Aorta (tissue), 5 donors: Measurements from ENCODE around the gene INTS7. TPM values are rescaled to one million over a fixed set of nuclear protein-coding genes. Genes with fewer than 3 reads are reported as not detected.

Experiments
- ATAC-seq: fragments of 200-7000 bp; cut with Tn5 transposase; one replicate; pipeline ENCODE4 v1.9.1; 2022; ENCODE audit warnings: moderate library complexity; ENCODE audit not compliant: low FRiP score
- DNase-seq, 2 donors: peaks; one replicate each; pipeline ENCODE4 v3.0.0-alpha.2; 2020
- H3K27ac ChIP-seq, 2 donors: one replicate each; pipeline ENCODE4 v1.5.1; 2013; ENCODE audit warnings: low read length in 2 of 2, mild to moderate bottlenecking in 2 of 2, moderate library complexity in 2 of 2, control low read depth in 1 of 2, inconsistent platforms in 1 of 2, low read depth in 1 of 2
- H3K27me3 ChIP-seq, 2 donors: one replicate each; pipeline ENCODE4 v1.6.1; 2013; ENCODE audit warnings: control low read depth in 1 of 2, low read length in 1 of 2, mild to moderate bottlenecking in 1 of 2, moderate library complexity in 1 of 2; ENCODE audit not compliant: insufficient read depth in 2 of 2, control insufficient read depth in 1 of 2
- H3K36me3 ChIP-seq, 2 donors: one replicate each; pipeline ENCODE4 v1.6.1; 2013; ENCODE audit warnings: control low read depth in 1 of 2, low read length in 1 of 2, mild to moderate bottlenecking in 1 of 2; ENCODE audit not compliant: insufficient read depth in 2 of 2, control insufficient read depth in 1 of 2
- H3K4me1 ChIP-seq, 2 donors: one replicate each; pipeline ENCODE4 v1.6.1; 2013; ENCODE audit warnings: low read length in 2 of 2, control low read depth in 1 of 2, mild to moderate bottlenecking in 1 of 2, moderate library complexity in 1 of 2; ENCODE audit not compliant: insufficient read depth in 2 of 2, control insufficient read depth in 1 of 2
- H3K4me3 ChIP-seq, 2 donors: one replicate each; pipeline ENCODE4 v1.5.1; 2013; ENCODE audit warnings: low read length in 2 of 2, control low read depth in 1 of 2, mild to moderate bottlenecking in 1 of 2
- H3K9me3 ChIP-seq: one replicate; pipeline ENCODE4 v1.6.1; 2013; ENCODE audit warnings: mild to moderate bottlenecking, low read length; ENCODE audit not compliant: control insufficient read depth
- WGBS, 2 donors: extraction: QIAGEN DNeasy Blood & Tissue Kit; methylation state at CpG; one replicate each; pipeline ENCODE4 v1.1.7; 2013; 5-methylcytosine and 5-hydroxymethylcytosine counted together
- intact Hi-C, 2 donors: fragments of 100-400 bp; cut with DNase I; formaldehyde crosslinking; loops; one replicate each; pipeline versions ENCODE4 v1.14.2 to v1.15.0; 2022
- long read RNA-seq, 2 donors: library from polyadenylated mRNA; unstranded; transcript quantifications; one replicate each; pipeline ENCODE4 v2.0.0, GENCODE V29; 2020 to 2021
- polyA plus RNA-seq, 2 donors: library from polyadenylated mRNA; stranded (reverse); fragments of 200-250 nt; gene quantifications; one replicate each; pipeline ENCODE4 v1.2.3, GENCODE V29; 2013
- total RNA-seq, 2 donors: library from RNA; stranded (reverse); fragmentation: NEBNext Ultra II Directional; extraction: Animal tissue kit (Norgen Biotek cat#: 25700); gene quantifications; one replicate each; pipeline ENCODE4 v1.2.1, GENCODE V29; 2021
- donor health status: healthy with polysubstance abuse.
- donor health status: Bipolar disorder and iron deficiency.
- donor health status: DM: no; HTN: no; CAD: no.
- donor health status: DM: no; HTN: no; CAD: no.
- donor health status: DM: yes; HTN: yes; CAD: no.

The INTS7 gene
- total RNA-seq = 1 to 10 TPM; 7.4 to 9.4 TPM
- 1 to 10 TPM; 3.8 to 4.0 TPM for polyA plus RNA-seq
- long read RNA-seq, donor 1, full-length matches to known transcripts = 1 of 2 reads
- long read RNA-seq, donor 1, partial matches to known transcripts = 0 of 2 reads
- long read RNA-seq, donor 1, other reads (novel, unspliced or antisense) = 1 of 2 reads
- long read RNA-seq, donor 2, full-length matches to known transcripts = 1 of 2 reads
- long read RNA-seq, donor 2, partial matches to known transcripts = 1 of 2 reads
- long read RNA-seq, donor 2, other reads (novel, unspliced or antisense) = 0 of 2 reads

GRCh38 chr1:212035123-212035834 lies at the start of gene INTS7, which contains the start of gene DTL:
INTS7 (minus strand) TSS chr1:212035557; CDS start chr1:212035437, 120 bp downstream.
DTL (plus strand) TSS chr1:212035748; CDS start chr1:212035891, 143 bp downstream.
- Histone ChIP-seq H3K9me3 (no peaks in the 10 kb centered on the region), H3K27me3 (no peaks in the 10 kb centered on the region), H3K36me3 (no peaks in the 10 kb centered on the region), H3K4me1 (peaks cover 0 to 3% of the 10 kb centered on the region in 2 donors), H3K4me3 (peak within 1 kb of the TSS; percentile 22 to 56), H3K27ac (peak within 1 kb of the TSS in 1 of 2 donors; percentile 52)
- intact Hi-C loops = loop anchor here in 1 of 2 donors (10.0 kb wide), 1 partner anchor 350 kb away; no protein-coding TSS in a partner anchor
- WGBS, 2 donors = 0% methylated on average over 53 of the region's 53 CpGs
- ATAC-seq = peak; percentile 98
- peak; percentile 99 for DNase-seq

GRCh38 chr1:212082765-212083406 lies 47.5 kb upstream of the INTS7 start:
- ATAC-seq = no peak
- H3K27me3 ChIP-seq = no peaks in the 10 kb centered on the region
- WGBS, 2 donors = 94 to 97% methylated on average over 2 of the region's 2 CpGs

GRCh38 chr1:212078826-212079225 lies 43.5 kb upstream of the INTS7 start:
- Histone ChIP-seq H3K27me3 (no peaks in the 10 kb centered on the region), H3K4me3 (no peak overlapping the region), H3K36me3 (no peaks in the 10 kb centered on the region), H3K4me1 (no peaks in the 10 kb centered on the region), H3K9me3 (no peaks in the 10 kb centered on the region), H3K27ac (no peak overlapping the region)
- WGBS, 2 donors = 88 to 100% methylated on average over 2 of the region's 2 CpGs
- intact Hi-C loops = loop anchor here in 1 of 2 donors (5.0 kb wide), 1 partner anchor 208 kb away; the partner anchor contains the start of gene PPP2R5A
- ATAC-seq = no peak
- DNase-seq = no peak

More at GRCh38 chr1:212082765-212083406, 47.5 kb upstream of the INTS7 start:
- peaks cover 0 to 3% of the 10 kb centered on the region in 2 donors for H3K4me1 ChIP-seq
- H3K27ac ChIP-seq = no peak overlapping the region
- H3K36me3 ChIP-seq = no peaks in the 10 kb centered on the region
- intact Hi-C loops = no loop called here
- no peaks in the 10 kb centered on the region for H3K9me3 ChIP-seq
- H3K4me3 ChIP-seq = no peak overlapping the region
- DNase-seq = no peak

GRCh38 chr1:212077028-212077427 lies 41.7 kb upstream of the INTS7 start:
- WGBS, 2 donors = 66 to 67% methylated on average over 2 of the region's 2 CpGs
- no peak overlapping the region for H3K4me3 ChIP-seq
- ATAC-seq (no peak), DNase-seq (no peak)
- no peaks in the 10 kb centered on the region for H3K4me1 ChIP-seq
- H3K9me3 ChIP-seq = no peaks in the 10 kb centered on the region
- H3K36me3 ChIP-seq = no peaks in the 10 kb centered on the region
- no peaks in the 10 kb centered on the region for H3K27me3 ChIP-seq
- intact Hi-C loops = loop anchor here in 1 of 2 donors (5.0 kb wide), 1 partner anchor 210 kb away; the partner anchor contains the start of gene PPP2R5A
- no peak overlapping the region for H3K27ac ChIP-seq

GRCh38 chr1:212074856-212075255 lies 39.5 kb upstream of the INTS7 start:
- no peaks in the 10 kb centered on the region for H3K9me3 ChIP-seq
- DNase-seq = no peak
- H3K4me1 ChIP-seq = no peaks in the 10 kb centered on the region
- ATAC-seq = no peak
- H3K27ac ChIP-seq = no peak overlapping the region
- H3K27me3 ChIP-seq = no peaks in the 10 kb centered on the region
- no peak overlapping the region for H3K4me3 ChIP-seq
- 38 to 42% methylated on average over 3 of the region's 3 CpGs for WGBS, 2 donors
- intact Hi-C loops = loop anchor here (5.0 kb wide), 2 partner anchors 212 to 217 kb away; partner anchors contain the start of gene PPP2R5A (in 1 of the 2)
- no peaks in the 10 kb centered on the region for H3K36me3 ChIP-seq

- 60 to 79% methylated on average over 3 of the region's 3 CpGs for WGBS, 2 donors
- intact Hi-C loops = loop anchor here in 1 of 2 donors (5.0 kb wide), 1 partner anchor 218 kb away; no protein-coding TSS in a partner anchor
- no peaks in the 10 kb centered on the region for H3K36me3 ChIP-seq
- DNase-seq = no peak
- no peaks in the 10 kb centered on the region for H3K27me3 ChIP-seq
- H3K4me3 ChIP-seq = no peak overlapping the region
- H3K9me3 ChIP-seq = no peaks in the 10 kb centered on the region
- ATAC-seq = no peak
- H3K4me1 ChIP-seq = no peaks in the 10 kb centered on the region
- H3K27ac ChIP-seq = no peak overlapping the region
These were observed 39.0 kb upstream of the INTS7 start for GRCh38 chr1:212074313-212074712.

GRCh38 chr1:212073490-212073889 lies 38.1 kb upstream of the INTS7 start:
- Histone ChIP-seq H3K4me3 (no peak overlapping the region), H3K9me3 (no peaks in the 10 kb centered on the region), H3K27ac (no peak overlapping the region), H3K27me3 (no peaks in the 10 kb centered on the region), H3K36me3 (no peaks in the 10 kb centered on the region), H3K4me1 (no peaks in the 10 kb centered on the region)
- 92 to 97% methylated on average over 1 of the region's 1 CpG for WGBS, 2 donors
- DNase-seq = no peak
- ATAC-seq = no peak
- intact Hi-C loops = loop anchor here in 1 of 2 donors (5.0 kb wide), 1 partner anchor 219 kb away; no protein-coding TSS in a partner anchor

- 76 to 90% methylated on average over 1 of the region's 1 CpG for WGBS, 2 donors
- no peak for ATAC-seq
- Histone ChIP-seq H3K36me3 (no peaks in the 10 kb centered on the region), H3K9me3 (no peaks in the 10 kb centered on the region), H3K27ac (no peak overlapping the region), H3K4me1 (no peaks in the 10 kb centered on the region), H3K27me3 (no peaks in the 10 kb centered on the region), H3K4me3 (no peak overlapping the region)
- no peak for DNase-seq
- intact Hi-C loops = loop anchor here in 1 of 2 donors (5.0 kb wide), 1 partner anchor 220 kb away; no protein-coding TSS in a partner anchor
These were observed 36.7 kb upstream of the INTS7 start for GRCh38 chr1:212072047-212072446.
